H7 (cell line): Measurements from ENCODE around the gene FMNL1. TPM values are rescaled to one million over a fixed set of nuclear protein-coding genes. Genes with fewer than 3 reads are reported as not detected.

Experiments used
- DNase-seq: peaks from one replicate; pipeline ENCODE4 v3.0.0; 2012
- H3K27me3 ChIP-seq: 2 replicates; pipeline ENCODE4 v1.6.0; 2011; ENCODE audit warnings: mild to moderate bottlenecking, low read length; ENCODE audit not compliant: control insufficient read depth, insufficient read depth
- H3K36me3 ChIP-seq: replicated peaks from 2 replicates; pipeline ENCODE4 v1.5.1; 2011; ENCODE audit warnings: low read length; ENCODE audit not compliant: control insufficient read depth, insufficient read depth
- H3K4me3 ChIP-seq: 2 replicates; pipeline ENCODE4 v1.5.1; 2011; ENCODE audit warnings: low read depth, mild to moderate bottlenecking, control low read depth, low read length, moderate library complexity; ENCODE audit not compliant: insufficient read depth
- total RNA-seq: library from RNA; depleted of rRNA; stranded (reverse); fragments of >200 nt; shearing (Covaris generic); gene quantifications from 2 replicates; pipeline ENCODE4 v1.2.3, GENCODE V29; 2014

Gene FMNL1
- total RNA-seq, 1 experiment from 2014 or later: 1.7 TPM

- no peak for DNase-seq
Measured at GRCh38 chr17:45266372-45266926, 44.8 kb downstream of the FMNL1 start.

GRCh38 chr17:45267436-45268055 is 45.9 kb downstream of the FMNL1 start:
- Histone ChIP-seq H3K4me3 (no peak overlapping the region), H3K27me3 (no peaks in the 10 kb centered on the region), H3K36me3 (peaks cover 13% of the 10 kb centered on the region)
- DNase-seq: no peak

More at GRCh38 chr17:45266372-45266926, 44.8 kb downstream of the FMNL1 start:
- Histone ChIP-seq H3K27me3 (peaks cover 3% of the 10 kb centered on the region; the same call in 1 of the 2 replicates), H3K36me3 (peaks cover 13% of the 10 kb centered on the region), H3K4me3 (no peak overlapping the region)

DNA sequence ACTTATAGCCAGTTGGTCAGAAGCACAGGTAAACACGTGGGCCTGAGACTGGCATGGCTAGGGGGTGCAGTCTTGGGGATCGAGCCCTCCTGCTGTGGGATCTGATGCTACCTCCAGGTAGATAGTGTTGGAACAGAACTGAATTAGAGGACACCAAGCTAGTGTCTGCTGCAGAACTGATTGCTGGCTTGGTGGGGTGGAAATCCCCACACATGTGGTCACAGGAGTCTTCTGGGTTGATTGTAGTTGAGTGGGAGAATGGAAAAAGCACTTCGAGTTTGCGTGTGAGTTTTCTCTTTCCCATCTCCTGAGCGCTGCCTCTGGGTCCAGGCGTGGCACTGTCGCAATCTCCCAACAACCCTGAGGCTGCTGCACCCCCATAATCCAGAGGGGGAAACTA is 48.2 kb downstream of the FMNL1 start:
- Histone ChIP-seq H3K27me3 (no peaks in the 10 kb centered on the region), H3K4me3 (no peak overlapping the region), H3K36me3 (peaks cover 17% of the 10 kb centered on the region)
- DNase-seq: no peak

- DNase-seq: peak; percentile 96
- Histone ChIP-seq H3K27me3 (no peaks in the 10 kb centered on the region), H3K36me3 (peaks cover 17% of the 10 kb centered on the region), H3K4me3 (no peak overlapping the region)
Measured at GRCh38 chr17:45270828-45271418, 49.2 kb downstream of the FMNL1 start.

DNA sequence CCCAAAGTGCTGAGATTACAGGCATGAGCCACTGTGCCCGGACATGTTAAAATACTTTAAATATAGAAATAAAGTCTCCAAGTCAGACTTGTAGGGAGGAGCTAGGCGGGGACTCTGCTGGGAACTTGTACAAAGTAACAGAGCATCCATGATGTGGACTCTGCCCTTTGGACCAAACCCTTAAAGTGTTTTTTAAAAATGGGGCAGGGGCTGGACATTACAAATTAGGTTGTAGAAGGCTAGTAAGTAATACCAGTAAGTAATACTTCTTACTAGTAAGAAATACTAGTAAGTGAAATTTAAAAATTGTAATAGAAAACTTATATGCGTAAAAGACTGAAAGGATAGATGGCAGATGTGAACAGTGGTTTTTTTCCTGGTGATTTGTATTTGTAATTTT is 49.9 kb downstream of the FMNL1 start:
- Histone ChIP-seq H3K27me3 (no peaks in the 10 kb centered on the region), H3K4me3 (no peak overlapping the region), H3K36me3 (peaks cover 13% of the 10 kb centered on the region)
- no peak for DNase-seq

DNA sequence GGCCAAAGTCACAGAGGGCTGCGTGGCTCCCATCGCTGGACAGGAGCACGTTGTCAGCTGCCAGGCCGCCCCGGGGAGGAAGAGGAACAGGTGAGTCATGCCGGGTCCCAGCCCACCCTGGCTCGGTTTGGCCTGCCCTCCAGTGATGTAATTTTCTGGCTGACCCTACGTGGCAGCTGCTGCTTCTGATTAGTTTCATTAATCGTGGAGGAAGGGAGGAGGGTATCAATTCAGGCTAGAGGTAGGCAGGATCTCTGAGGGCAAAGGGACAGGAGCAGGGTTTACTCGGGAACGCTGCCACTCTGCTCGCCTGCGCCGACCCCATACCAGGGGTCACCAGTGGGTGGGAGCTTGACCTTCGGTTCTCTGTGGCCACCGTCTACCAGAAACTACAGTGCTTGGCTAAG is 51.9 kb downstream of the FMNL1 start:
- no peak overlapping the region for H3K4me3 ChIP-seq
- DNase-seq: peak; percentile 43
- H3K27me3 ChIP-seq: no peaks in the 10 kb centered on the region
- H3K36me3 ChIP-seq: peaks cover 11% of the 10 kb centered on the region

DNA sequence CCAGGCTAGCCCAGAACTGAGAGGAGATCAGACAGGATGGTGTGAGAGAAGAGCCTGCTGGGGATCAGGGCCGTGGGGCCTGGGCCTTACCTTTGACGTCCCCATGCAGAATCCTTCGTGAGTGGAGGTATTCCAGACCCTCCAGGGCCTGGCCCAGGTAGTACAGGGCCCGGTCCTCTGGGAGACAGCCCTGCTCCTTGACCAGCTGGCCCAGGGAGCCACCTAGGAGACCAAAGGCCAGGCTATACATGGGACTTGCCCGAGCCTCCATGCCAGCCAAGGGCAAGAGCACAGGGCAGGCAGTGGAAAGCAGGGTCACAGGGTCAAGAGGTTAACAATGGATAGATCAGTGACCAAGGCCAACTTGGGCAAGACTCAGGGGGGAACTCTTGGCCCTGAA is 52.3 kb downstream of the FMNL1 start:
- no peak overlapping the region for H3K4me3 ChIP-seq
- no peaks in the 10 kb centered on the region for H3K27me3 ChIP-seq
- DNase-seq: no peak
- peaks cover 11% of the 10 kb centered on the region for H3K36me3 ChIP-seq

DNA sequence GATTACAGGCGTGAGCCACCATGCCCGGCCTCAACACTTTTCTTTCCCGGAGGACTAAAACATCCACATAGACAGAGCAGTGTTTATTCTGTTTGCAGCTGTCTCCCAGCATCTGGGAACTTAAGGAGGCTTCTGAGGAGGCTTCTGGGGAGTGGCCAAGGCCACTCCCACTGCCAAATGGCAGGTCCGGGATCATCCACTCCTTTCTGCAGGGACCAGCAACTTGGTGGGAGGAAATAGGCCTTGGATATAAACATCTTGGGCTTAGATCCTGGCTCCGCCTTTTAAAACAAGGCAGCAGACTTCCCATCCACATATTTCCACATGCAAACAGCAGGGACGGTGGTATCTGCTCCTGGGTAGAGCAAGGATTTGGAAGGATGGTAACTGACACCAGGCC is 54.3 kb downstream of the FMNL1 start:
- Histone ChIP-seq H3K27me3 (no peaks in the 10 kb centered on the region), H3K4me3 (no peak overlapping the region), H3K36me3 (peaks cover 4% of the 10 kb centered on the region)
- DNase-seq: no peak

DNA sequence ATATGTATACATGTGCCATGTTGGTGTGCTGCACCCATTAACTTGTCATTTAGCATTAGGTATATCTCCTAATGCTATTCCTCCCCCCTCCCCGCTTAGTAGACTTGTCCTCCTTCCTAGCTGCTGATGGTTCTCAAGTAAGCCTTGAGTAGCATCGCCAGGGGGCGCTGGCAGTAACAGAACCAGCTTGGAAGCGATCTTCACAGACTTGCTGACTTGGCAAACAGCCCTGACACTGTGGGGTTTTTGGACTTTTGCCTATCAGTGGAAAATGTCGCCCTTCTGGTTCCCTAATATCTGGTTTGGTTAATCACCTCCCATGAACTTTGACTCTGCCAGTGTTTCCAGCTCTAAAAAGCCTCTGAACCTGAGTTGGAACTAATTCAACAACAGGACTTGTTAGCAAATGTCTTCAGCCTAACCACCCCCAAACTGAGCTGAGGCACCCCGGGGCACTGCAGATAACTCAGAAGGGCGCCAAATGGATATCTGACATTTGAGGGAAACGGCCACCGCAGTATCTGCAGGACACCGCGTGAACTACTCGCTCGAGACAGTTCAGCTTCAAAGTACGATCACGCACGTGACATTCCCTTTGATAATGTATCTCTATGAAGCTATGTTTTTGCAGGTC is 55.6 kb downstream of the FMNL1 start:
- H3K27me3 ChIP-seq: no peaks in the 10 kb centered on the region
- H3K36me3 ChIP-seq: peaks cover 4% of the 10 kb centered on the region
- DNase-seq: peak; percentile 89
- H3K4me3 ChIP-seq: no peak overlapping the region

DNA sequence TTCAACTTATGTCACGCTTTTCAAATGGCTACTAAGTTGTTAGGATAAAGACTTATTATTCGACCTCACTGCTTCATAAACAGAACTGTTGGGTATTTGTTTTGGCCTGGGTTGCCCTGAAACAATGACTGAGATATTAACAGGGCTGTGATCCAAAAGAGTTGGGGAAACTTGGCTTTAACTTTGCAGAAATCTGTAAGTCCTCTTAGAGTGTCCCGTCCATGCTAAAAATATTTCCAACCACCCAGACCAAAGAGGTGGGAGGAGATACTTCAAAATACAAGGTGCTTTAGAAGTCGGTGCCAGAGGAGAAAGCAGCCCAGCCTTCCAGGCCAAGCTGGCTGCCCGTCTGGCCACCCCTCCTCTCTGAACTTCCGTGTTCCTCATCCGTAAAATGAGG is 56.3 kb downstream of the FMNL1 start:
- no peak for DNase-seq
- Histone ChIP-seq H3K27me3 (no peaks in the 10 kb centered on the region), H3K4me3 (no peak overlapping the region), H3K36me3 (peaks cover 6% of the 10 kb centered on the region)

DNA sequence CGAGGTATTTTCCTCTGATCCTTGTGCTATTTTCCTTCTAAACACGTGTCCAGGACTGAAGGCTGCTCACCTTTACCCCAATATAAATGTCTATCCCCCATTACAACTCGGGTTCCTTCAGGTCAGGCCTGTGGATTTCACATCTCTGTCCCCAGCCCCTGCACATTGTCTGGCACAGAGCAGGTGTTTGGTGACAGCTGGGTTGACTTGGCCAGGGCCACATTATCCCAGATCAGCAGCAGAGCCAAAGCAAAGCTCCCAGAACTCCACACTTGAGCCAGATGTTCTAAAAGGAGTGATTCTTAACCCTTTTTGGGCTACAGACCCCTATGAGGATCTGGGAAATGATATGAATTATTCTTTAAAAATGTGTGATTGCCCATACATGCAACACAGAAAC is 58.2 kb downstream of the FMNL1 start:
- DNase-seq: no peak
- H3K27me3 ChIP-seq: no peaks in the 10 kb centered on the region
- H3K4me3 ChIP-seq: no peak overlapping the region
- peaks cover 13% of the 10 kb centered on the region for H3K36me3 ChIP-seq

DNA sequence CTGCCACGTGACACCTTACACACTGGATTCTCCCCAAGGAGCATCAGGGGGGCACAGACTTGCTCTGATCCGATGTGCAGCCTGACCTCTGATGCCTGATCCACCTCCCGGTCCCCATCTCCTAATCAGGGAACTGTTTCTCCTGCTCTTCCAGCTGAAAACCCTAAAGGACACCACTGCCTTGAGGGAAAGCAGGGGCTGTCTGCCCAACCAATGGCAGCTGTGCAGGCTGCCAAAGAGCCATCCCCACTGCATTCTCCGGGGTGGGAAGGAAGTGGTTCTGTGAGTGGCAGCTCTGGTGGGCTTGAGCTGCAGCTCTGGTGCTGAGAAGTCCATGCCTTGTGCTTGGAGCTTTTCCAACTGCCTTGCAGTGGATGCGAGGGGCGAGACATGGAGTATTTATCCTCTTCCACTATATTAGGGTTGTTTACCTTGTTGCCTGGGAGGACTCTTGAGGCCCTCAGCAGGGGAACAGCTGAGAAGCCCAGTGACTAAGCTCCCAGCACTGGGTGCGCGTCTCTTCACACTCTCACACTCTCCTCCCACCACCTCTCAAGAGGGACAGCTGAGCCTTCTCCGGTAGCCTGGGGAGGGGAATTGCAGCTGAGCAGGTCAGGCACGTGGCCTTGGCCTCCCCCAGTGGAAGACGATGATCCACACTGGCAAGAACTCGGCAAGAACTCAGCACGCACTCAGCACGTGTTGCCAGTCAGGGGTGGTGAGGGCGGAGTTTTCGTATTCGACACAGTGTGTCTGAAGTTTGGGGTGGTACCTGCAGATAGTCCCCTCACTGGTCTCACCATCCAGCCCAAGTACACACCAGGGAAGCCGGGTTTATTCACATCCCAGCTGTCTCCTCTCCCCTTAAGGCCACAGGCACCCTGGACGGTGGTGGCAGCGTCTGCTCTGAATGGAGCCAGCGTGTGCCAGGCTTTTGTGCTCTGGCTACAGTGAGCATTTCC is 61.3 kb downstream of the FMNL1 start:
- Histone ChIP-seq H3K27me3 (no peaks in the 10 kb centered on the region), H3K4me3 (no peak overlapping the region), H3K36me3 (peaks cover 15% of the 10 kb centered on the region)
- no peak for DNase-seq

- no peaks in the 10 kb centered on the region for H3K27me3 ChIP-seq
- no peak overlapping the region for H3K4me3 ChIP-seq
- DNase-seq: no peak
- H3K36me3 ChIP-seq: peaks cover 15% of the 10 kb centered on the region
Measured at GRCh38 chr17:45283711-45284110, 62.0 kb downstream of the FMNL1 start.
